GOT3 (cell line): ENCODE results near the gene PIGV.

Source experiments
- DNase-seq: peaks from one replicate; lab custom pipeline; 2025; ENCODE audit warnings: mixed read lengths; lab: John Stamatoyannopoulos, UW

PIGV gene

DNA sequence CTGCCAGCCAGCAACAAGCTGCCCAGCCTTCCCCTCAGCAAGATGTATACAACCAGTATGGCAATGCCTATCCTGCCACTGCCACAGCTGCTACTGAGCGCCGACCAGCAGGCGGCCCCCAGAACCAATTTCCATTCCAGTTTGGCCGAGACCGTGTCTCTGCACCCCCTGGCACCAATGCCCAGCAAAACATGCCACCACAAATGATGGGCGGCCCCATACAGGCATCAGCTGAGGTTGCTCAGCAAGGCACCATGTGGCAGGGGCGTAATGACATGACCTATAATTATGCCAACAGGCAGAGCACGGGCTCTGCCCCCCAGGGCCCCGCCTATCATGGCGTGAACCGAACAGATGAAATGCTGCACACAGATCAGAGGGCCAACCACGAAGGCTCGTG, 13.3 kb upstream of the PIGV start:
- no peak for DNase-seq

GRCh38 chr1:26775666-26776065, 12.1 kb upstream of the PIGV start:
- no peak for DNase-seq

GRCh38 chr1:26779098-26779668, 8.6 kb upstream of the PIGV start:
- no peak for DNase-seq

GRCh38 chr1:26780344-26780957, 7.3 kb upstream of the PIGV start:
- no peak for DNase-seq

DNA sequence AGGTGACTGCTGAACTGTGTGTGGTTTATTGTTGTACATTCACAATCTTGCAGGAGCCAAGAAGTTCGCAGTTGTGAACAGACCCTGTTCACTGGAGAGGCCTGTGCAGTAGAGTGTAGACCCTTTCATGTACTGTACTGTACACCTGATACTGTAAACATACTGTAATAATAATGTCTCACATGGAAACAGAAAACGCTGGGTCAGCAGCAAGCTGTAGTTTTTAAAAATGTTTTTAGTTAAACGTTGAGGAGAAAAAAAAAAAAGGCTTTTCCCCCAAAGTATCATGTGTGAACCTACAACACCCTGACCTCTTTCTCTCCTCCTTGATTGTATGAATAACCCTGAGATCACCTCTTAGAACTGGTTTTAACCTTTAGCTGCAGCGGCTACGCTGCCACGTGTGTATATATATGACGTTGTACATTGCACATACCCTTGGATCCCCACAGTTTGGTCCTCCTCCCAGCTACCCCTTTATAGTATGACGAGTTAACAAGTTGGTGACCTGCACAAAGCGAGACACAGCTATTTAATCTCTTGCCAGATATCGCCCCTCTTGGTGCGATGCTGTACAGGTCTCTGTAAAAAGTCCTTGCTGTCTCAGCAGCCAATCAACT, 6.4 kb upstream of the PIGV start:
- DNase-seq = no peak

- no peak for DNase-seq
Observed at GRCh38 chr1:26782521-26783212, 5.1 kb upstream of the PIGV start.

DNA sequence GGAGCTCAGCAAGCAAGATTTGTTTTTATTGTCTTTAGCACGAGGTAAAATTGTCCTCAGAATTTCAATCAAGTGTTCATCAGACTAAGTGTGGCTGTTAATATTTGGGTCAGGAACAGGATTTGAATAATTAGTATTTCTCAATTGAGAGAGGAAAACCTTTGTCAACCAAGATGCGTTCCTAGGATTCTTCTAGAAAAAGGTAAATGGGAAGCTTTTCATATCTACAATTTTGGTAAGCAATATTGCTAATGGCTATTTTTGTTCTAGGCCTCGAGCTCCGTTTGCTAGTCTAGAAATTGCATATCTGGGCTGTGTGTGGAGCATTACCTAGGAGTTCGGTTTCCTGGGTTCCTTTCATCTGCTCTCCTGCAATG, 4.1 kb upstream of the PIGV start:
- no peak for DNase-seq

- no peak for DNase-seq
Observed at GRCh38 chr1:26784023-26784871, 3.5 kb upstream of the PIGV start.

DNA sequence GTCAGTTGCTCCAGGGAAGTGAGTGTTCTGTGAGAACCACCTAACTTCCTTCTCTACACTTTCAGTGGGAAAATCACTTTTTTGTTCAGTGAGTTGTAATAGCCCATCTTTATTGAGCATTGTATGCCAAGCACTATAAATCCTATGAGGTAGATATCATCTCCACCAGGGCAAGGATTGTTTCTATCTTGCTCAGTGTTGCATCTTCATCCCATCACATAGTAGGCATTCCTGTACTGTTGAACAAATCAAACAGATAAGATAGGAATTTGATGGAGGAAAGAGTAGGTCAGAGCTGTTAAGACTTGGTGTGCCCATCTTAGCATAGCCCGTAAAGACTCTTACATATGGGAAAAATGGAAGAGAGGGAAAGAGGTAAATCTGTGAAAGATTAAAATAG, 2.9 kb upstream of the PIGV start:
- DNase-seq = no peak

DNA sequence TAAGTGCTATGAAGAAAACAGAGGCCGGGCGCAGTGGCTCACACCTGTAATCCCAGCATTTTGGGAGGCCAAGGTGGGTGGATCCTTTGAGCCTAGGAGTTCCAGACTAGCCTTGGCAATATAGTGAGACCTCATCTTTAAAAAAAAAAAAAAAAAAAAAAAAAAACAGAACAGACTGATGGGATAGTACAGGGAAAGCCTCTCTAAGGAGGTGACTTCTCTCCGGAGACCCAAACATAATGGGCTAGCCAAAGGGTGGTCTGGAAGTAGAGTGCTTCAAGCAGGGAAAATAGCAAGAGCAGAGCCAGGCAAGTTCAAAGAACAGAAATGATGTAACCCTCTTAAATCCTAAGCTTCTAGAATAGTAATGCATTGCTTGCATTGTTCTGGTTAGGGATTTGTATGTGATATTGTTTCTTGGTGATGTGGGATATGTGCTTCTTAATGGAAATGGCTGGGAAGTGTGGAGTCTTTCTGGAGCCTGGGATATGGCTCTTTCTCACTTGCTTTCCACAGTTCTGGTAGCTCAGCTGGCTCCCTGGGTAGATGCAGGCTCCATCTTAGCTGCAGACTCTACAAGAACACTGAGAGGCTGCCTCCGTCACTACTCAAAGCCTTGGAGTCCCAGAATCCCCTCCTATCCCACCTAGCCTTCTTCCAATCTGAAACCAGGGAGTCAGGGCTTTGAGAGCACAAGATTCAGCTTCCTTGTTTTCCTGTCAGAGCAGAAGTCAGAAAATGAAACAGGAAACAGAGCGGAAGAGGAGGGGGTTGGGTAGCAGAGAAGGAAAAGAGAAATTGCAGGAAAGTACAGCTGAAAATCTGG, 1.9 kb upstream of the PIGV start:
- no peak for DNase-seq

- DNase-seq = no peak
Observed at GRCh38 chr1:26786437-26787380, 1.0 kb upstream of the PIGV start.

DNA sequence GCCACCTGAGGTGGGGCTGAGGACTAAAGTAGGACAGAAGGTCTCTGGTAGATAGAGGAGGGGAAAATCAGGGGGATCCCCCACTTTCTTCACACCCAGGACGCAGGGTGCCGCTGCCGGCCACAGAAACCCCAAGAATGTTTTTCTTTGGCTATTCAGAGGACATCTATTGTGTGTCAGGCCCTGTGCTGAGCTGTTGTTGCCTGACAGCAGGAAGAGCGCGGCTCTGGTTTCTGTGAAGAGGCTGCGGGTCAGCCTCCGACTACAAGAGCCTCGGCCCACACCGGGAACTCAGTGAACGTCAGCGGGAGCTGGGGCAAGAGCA, 407 bp upstream of the PIGV start:
- DNase-seq = no peak

DNA sequence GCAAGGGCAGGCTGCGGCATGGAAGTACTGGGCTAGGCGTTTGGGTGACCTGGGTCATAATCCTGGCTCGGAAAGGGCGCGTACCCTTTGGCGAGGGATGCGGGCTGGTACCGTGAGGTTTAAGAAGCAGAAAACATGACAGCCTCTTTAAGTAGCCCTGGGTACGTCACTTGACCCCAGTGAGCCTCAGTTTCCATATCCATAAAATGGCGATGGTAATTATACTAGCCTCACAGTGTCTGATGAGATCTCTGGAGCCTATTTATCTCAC, 700 bp downstream of the PIGV start:
- DNase-seq = no peak

DNA sequence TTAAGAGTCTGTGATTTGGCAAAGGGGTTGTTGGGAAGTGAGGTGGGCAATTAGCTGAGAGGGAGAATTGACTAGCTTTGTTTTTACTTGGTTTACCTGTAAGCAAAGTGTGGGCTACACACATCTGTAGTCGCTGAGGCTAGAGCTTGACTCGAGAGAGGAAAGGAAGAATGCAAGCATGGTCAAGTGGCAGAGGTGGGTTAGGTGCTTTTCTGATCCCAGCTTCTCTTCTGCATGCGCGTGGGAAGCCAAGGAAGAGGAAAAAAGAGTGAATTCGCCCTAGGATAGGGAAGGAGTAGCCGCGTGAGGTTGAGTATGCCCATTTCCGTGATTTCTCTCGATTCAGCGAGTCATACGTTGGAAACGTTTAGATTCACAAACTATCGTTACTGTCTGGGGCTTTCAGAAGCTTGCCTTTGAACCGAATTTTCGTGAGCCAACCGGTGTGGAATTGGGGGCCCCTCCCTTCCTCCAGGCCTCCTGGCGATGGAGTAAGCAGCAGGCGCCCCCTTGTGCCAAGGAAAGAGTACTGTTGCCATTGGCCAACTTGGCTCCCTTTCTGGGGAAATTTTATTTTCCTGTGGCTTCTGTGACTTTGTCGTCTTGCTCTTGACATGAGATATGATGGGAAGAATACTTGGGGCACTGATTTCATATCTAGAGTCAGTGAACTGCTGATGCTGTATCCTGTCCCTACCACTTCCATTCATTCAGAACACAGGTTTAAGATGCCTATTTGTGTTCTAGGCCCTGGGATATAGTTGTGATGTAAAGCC, 1.3 kb downstream of the PIGV start:
- DNase-seq = no peak

- DNase-seq = no peak
Observed at GRCh38 chr1:26789612-26789865, 1.8 kb downstream of the PIGV start.

DNA sequence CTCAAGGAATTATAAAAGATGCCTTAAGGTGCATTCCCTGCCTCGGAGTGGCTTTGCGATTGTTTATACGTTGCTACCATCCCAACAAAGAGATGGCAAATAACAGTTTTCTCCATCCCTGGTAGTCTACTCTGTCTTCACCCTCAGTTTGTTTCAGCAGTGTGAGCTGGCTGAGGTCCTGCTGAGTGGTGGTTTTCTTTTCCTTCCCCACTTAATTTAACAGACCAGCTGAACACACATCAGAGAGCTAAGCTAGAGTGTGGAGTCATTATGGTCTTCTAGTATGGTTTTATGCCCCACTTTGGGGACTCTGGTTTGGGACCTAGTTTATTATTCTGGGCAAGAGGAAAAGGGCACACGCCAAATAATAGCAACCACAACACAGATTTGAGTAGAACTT, 2.2 kb downstream of the PIGV start:
- DNase-seq = no peak

GRCh38 chr1:26790551-26790953, 2.8 kb downstream of the PIGV start:
- DNase-seq = no peak

GRCh38 chr1:26791148-26791547, 3.4 kb downstream of the PIGV start:
- DNase-seq = no peak

DNA sequence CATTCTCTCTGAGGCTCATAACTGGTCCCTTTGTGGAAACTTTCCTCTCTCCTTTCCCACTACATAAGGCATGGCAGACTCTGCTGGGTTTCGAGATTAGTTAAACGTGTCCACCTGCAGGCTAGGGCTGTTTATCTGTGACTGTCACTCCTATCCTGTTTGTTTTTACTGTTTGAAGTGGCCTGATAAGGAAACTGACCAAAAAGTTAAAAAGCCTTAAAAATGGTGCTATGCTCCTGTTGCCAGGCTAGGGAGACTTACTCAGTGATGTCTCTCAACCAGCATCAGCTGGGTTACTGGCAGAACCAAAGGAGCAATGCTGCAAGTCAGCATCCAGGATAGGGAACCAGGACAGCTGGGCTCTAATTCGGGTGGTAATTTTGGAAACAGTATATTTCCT, 3.9 kb downstream of the PIGV start:
- DNase-seq = no peak

GRCh38 chr1:26792924-26793323, 5.2 kb downstream of the PIGV start:
- no peak for DNase-seq
